HG03045 (cell line): Measurements from ENCODE around the gene CTIF.

Experiments used
- ATAC-seq: cut with Tn5 transposase; IDR thresholded peaks from one replicate; pipeline ENCODE4 v1.9.1; 2021; ENCODE audit warnings: mild to moderate bottlenecking, moderate library complexity; ENCODE audit not compliant: unreplicated experiment

The CTIF gene

DNA sequence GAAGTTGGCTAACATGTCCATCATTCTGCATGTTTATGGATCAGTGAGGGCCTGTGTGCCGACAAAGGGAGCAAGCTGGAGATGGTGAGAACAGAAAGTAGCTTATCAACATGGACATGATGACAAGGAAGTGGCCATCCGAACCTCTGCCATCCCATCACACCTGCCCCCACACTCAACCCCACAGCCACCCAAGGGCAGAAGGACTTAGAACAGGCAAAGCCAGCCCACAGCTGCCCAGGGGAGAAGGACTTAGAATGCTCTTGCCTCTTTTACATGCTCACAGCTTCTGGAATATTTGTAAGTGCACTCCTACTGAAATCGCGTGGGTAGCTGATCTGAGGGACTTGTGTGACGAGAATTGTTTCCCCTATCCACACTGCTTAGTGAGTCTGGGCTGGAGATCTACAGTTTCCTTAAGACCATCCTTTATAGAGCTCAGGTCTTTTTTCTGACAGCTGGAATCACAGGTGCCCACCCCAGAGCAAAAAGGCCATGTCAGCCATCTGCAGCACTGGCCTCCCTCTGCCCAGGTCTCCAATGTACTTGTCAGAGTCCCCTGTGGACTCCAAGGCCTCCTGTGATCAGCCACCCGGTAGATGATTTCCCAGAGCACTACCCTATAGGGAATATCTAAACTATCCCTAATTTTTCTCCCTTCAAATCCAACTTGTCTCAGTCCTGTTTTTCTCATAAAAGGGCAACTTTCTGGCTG, 257.8 kb downstream of the CTIF start:
- ATAC-seq: no peak

DNA sequence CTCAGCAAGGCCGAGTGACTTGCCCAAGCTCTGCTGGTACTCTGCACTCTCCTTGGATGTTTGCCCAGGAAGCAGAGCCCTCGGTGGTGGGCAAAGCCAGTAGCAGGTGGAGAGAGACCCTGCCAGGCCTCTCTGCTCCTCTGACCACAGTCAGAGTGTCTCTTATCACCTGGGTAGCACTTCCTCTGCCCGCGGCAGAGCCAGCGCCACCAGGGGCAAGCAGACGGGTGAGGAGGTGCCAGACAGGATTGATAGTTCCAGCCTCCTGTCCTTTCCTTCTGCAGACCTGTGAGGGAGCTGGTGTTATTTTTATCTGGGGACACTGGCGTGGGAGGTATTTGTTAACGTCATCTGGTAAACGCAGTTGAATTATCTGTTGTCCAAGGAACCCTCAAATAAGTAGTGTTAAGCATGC, 259.0 kb downstream of the CTIF start:
- no peak for ATAC-seq

DNA sequence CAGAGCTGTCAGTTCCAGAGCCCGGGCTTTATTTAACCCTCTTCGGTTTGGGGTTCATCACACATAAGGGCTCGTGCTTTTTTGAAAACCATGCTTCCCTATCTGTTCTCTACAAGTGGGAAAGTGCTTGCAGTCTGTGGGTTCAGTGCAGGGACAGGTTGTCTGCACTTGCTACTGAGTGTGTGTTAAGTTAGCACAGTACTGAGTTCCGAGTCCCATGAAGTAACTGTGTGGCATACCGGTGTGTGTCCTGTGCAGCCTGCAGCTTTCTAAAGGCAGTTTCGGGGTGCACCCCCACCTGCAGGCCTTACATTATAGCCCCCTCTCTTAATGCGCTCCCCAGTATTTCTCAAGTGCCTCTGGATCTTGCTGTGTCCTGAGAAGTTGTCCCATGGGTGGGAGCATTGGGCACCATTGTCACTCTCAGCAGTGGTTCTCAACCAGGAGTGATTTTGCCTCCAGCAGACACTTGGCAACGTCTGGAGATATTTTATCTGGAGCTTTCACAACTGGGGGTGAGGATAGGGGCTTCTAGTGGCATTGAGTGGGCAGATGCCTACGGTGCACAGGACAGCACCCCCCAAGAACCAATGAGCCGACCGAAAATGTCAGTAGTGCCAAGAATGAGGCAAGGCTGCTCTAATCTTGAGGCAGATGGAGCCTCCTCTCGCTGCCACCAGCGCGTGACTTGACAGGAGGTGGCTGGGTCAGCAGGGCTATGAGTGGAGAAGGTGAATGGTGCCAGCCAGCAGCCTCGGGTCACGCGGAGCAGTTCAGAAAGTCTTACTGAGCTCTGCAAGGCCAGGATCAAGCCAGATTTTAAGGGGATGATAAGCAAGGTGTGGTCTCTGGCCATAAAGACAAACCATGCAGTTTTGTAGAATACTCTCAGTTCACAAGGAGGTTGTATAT, 259.8 kb downstream of the CTIF start:
- no peak for ATAC-seq

DNA sequence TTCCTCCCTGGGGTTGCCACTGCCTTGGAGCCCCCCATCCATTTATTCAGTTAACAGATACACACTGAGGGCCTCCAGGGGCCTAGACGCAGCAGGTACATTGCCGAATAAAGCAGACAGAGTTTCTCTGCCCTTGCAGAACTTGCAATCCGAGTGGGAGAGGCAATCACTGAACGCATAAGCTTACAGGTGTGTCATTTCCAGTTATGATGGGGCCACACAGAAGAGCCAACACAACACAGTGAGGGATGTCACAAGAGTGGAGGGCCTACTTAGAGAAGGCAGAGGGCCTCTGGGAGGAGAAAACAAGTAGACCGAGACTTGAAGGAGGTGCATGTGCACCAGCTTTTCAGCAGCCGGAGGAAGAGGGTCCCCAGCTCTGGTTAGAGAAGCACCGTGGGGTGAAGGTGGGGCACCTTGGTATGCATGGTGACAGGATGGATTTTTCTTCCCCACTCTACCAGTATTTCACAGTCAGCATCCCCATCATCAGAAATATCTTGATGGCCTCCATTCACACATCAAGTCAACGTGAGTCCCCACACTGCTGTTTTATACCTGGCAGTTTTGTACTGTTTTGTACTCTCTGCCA, 261.0 kb downstream of the CTIF start:
- no peak for ATAC-seq

DNA sequence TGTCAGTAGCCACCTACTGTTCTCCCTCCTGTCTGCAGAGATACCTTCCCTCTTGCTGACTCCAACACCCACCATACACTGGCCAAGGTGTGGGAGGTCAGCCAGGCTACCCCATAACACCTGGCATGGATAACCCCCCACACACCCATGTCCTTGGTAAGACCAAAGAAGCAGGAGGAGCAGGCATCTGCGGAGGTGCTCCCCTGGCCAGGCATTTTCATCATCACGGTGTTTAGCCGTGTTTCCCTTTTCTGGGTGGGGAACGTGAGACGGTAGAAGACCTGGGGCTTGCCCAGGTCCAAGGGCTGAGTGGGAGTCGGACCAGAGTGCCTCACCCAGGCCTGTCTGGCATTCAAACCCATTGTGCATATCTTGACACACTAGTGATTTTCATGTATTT, 261.6 kb downstream of the CTIF start:
- ATAC-seq: peak; percentile 6

DNA sequence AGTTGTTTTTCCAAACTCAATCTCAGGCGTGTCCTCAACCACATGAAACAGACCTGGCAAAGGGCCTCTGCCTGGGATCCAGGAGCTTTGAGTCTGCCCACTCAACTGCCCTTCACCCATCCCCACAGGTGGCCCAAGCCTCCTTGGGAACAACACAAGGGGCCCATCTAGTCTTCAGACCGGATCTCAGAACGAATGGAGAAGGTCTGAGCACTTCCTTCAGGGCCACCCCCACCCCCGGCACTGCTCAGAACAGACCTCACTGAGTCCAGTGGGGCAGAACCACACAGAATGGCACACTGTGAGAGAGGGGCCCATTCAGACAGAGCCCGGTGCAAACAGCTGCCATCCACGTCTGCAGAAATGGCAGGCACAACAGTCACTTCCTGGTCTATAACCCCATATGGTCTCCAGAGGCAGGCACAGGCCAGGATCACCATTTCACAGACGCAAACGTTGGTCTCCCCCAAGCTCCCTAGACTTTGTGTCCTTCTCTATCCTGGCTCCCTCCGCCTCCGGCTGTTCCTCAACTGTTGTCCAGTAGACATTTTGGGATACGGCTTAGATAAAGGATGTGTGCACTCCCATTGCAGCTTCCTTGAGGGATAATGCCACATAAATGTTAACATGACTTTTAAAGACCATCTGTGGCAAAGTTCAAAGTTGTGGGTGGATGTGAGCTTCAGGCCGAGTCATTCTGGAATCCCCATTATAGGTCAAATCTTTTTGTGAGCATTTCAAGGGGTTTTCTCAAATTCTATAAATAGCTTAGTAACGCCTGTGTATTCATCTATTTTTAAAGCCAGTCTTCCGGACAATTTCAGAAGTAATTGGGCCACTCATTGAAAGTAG, 262.3 kb downstream of the CTIF start:
- ATAC-seq: peak; percentile 47

DNA sequence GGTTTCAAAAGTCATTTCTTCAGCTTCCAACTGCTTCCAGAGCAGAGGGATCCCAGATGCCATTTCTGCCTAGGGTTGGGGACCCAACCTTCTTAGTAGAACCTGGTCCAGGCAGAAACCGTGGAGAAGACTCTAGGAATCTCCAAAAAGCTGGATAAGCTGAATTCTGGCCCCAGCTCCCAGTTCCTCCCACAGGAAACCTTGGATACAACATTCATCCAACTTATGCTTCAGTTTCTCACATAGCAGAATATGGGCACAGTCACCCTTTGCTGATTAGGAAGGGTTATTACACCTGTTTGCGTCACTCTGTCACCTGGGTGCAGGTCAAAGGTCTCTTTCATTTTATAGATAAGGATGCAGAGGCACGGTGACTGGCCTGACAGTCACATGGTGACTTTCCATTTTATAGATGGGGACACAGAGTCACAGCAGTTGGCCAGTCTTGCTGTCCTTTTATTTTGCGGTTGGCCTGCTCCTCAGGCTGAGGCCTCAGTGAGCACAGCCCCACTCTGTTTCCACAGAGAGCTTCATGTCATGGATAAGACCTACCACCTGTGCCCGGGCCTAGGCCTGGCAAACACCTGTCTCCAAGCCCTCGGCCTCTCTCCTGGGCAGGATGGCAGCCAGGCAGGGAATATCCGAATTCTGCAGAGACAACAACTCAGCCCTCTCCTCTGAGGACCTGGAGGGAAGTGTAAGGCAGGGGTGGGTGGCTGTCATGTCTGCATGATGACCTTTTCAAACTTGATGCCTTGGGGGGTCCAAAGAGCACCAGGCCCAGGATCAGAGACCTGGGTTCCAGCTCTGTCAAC, 263.1 kb downstream of the CTIF start:
- ATAC-seq: no peak

DNA sequence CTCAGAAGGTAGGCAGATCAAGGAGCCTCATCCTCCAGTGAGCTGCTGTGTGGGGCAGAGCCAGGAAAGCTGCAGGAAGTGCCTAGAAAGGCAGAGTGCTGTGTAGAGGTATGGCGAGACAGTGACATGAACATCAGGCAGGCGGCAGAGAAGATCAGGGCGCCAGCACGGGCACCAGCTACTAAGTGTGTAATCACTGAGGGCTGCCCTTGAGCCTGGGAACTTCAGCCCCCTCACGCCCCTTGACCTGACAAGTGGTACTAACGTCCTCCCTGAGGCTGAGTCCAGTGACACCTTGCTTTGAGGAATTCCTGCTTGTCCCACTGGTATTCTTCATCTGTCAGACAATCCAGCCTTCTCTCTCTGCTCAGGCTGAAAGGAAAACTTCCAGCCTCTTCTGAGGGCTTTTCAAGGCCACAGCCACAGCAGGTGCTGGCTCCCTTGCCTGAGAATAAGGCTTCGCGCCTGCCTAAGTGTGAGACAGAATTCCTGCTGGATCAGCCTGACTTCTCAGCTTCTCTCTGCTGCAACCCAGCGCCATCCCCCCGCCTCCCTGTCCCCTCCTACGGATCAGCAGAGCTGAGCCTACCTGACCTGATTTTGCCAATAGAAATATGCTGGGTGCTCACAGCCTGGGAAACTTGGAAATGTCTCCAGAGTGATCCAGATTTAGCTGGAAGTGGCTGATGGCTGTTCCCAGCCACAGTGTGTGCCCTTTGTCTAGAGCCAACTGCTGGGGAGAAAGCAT, 263.9 kb downstream of the CTIF start:
- no peak for ATAC-seq

DNA sequence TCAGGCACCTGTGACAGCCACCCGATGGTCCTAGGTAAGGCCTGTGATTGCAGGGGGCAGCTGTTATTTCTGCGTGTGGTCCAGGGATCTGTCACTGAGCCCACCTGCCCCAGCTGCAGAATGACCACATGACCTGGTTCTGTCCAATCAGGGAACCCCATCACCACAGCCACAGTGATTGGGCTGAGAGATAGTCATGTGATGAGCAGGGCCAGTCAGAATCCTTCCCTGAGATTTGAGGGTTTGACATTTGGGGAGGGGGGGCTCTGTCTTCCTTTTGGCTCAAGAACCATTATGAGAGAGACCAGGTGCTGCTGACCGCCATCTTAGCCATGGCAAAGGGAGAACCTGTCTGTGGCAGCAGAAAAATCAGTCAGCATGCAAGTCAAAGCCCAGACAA, 264.7 kb downstream of the CTIF start:
- no peak for ATAC-seq

DNA sequence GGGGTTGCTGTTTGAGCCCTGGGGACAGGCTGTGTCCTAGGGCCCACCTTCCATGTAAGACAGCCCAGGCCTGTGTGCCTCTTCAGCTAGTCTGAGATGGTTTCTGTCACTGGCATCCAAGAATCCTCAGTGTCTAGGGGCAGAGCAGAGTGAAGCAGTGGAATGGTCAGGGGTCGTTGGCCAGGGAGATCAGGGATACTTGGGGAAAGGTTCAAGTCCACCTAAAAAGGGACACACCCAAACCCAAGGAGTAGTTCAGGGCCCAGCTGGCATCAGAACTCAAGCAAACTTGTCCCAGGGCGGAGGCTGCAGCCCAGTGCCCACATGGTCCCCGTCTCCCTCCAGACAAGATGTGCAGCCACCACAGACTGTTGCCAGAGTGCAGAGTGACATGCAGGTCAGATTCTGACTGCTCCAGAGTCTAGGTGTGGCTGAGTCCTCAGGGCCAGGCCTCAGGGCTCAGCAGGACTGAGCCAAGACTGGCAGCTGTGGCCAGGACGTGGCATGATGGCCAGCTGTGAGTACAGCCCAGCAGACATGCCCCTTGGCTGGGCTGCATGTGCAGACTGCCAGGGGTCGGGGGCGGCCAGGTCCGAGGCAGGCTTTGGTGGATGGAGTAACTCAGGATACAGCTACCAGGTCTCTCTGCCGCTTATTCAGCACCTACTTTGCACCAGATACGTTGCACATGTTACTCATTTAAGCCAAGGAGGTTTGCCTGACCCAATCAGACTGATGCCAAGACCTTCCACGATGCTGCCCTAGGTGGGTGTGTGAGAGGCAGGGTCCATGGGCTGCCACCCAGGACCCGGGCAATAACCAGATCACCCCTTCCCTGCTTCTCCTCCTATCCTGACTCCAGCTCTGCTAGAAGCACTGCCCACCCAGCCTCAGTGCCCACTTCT, 265.4 kb downstream of the CTIF start:
- ATAC-seq: no peak

DNA sequence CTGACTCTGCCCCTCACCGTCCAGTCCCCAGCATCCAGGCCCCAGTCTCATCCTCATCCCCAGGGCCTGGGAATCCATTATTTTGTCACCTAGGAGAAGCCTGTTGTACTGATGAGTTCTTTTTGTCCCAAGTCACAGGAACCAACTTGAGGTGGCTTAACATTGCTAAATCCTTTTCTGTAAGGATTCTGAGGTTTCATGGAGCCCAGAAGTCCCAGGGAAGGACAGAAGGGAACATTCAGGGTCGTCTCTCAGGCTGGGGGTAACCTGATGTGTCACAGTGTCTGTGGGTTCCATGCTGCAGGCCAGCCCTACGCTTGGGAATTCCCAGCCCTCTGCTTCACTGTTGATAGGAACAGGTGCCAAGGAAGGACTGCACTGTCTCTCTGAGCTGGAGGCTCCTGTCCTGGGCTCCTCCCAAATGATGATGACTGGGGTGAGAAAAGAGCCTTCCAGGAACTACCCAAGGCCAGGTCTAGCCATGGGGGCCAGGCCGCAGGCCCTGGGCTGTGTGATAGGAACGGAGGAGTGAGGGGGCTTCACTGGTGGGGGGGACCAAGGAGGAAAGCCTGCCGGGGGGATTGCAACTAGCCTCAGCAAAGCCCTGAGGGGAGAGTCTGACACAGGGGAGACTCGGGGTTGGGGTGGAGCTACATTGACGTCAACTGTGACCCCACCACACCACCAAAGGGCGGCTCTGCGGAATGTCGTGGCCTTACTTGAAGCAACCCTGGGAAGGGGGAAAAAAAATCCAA, 266.2 kb downstream of the CTIF start:
- ATAC-seq: no peak

DNA sequence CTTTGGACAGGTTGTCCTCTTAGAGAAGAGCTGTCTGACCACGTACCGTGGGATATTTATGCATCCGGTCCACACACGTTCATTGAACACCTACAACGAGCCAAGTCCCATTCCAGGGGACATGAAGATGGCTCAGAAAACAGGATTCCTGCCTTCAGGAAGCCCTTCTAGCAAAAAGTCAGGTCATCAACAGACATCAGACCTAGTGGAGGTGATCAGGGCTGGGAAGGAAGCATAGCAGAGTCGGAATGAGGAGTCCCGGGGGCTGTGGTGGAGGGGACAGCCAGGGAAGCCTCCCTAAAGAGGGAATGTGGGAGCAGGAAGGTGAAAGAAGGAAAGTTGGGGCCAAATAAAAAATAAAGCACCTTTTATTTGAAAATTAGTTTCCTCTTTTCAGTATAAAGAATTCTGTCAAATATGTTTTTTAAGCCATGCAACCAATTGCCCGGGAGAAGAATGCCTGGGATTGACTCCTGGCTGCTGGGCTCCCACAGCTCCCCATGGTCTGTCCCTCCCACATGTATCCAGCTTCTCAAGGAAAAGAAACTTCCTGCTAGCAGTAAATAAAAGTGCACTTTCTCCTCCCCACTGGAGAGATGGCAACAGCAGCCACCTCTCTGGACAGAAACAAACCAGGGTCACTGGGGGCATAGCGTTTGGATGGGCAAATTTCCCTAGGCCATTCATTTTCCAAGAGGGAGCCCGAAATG, 267.1 kb downstream of the CTIF start:
- no peak for ATAC-seq

DNA sequence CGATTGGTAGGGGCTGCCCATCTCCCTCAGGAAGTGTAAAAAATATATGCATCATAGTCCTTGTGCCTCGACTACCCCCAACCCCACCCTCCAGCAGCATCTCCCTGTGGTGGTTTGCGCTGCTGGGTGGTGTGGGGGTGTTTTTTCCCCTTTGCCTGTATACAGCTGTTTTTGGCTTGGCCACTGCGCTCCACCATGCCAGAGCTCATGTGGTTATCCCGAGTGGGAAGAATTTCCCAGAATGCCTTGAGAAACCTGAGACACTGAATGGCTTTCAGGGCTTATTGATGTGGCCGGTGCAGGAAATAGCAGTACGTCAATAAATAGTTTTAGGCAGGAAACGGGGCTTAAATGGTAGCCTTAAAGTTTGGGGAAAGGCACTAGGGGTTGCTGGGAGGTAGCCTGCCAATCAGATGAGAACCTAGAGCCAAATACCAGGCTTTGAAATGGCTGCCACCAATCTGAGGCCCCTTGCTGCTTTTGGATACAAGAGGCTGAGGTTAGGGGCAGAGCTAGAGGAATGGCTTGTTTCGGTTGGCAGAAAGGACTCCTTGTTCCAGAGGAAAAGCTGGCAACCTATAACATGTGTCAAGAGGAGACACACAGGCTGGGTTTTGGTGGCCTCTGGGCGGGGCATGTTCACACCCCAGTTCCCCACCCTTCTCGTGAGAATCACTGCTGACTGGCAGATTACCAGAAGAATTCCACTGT, 267.9 kb downstream of the CTIF start:
- ATAC-seq: no peak

DNA sequence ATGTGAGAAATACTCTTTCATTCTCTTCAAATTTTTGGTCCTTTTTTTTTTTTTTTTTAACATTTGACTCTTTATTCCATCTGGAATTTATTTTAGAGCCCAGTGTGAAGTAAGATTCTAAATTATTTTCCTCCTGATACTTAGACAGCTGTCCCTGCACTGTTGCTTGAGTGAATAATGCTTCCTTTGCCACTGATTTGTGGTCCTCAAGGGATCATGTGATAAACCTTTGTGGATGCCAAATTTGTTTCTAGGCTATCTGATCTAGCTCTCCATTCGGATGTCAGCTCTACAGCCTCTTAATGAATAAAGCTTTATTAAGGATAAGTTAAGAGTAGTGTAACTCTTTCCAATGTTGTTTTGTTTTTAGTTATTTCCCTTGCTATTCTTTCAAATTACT, 269.6 kb downstream of the CTIF start:
- no peak for ATAC-seq

DNA sequence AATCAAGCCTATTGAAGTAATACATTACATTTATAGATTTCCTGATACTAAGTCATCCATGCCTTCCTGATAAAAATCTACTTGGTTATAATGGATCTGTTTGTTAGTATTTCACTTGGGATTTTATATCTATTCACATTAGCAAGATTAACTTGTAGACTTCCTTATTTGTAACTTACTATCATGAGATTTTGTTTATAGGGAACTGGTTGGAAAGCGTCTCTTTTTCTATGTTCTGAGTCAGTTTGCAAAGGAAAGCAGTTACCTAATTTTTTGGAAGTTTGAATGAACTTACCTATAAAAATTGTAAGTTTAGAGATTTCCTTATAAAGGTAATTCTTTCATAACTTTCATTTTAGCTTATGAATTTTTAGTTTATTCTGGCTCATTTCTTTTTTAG, 270.5 kb downstream of the CTIF start:
- no peak for ATAC-seq

DNA sequence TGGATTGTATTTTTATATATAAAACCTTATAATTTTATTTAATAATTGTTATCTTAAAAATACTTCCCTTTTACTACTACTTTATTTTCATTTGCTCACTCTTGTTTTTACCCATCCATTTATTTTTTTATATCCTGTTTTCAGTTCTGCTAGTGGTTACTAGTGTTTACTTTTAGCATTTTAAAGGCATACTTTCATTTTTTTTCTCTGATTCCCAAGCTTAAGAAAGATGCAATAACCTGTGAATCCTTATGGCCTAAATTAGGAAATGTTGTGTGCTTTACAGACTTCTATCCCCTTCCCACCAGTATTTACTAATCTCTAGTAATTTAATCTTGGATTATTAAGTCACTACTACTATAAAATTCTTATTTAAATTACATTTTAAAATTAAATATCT, 272.0 kb downstream of the CTIF start:
- ATAC-seq: no peak
